ENCODE results near the gene SCAI.

- TF ChIP-seq POLR2A (IDR thresholded peaks at IDR 0.05; ENCODE audit: low read depth, low read length) (no peak), POLR2AphosphoS5 (IDR thresholded peaks at IDR 0.05; ENCODE audit: low read depth, low read length) (no peak)
Observed at GRCh38 chr9:125177888-125178287, 34.6 kb upstream of the SCAI start.

All from GM12892 (cell line).